Endothelial cell of hepatic sinusoid (primary cell): ENCODE data around the gene HYDIN.

Experiments
- in situ Hi-C: cut with HindIII; loops from 2 replicates; pipeline ENCODE4 v1.10.0; 2017; ENCODE audit warnings: low sequenced_read_pairs

HYDIN gene

GRCh38 chr16:70793851-70794502 is 436.5 kb downstream of the HYDIN start:
- in situ Hi-C loops: no loop called here

GRCh38 chr16:70790815-70791214 is 439.7 kb downstream of the HYDIN start:
- in situ Hi-C loops: no loop called here

- in situ Hi-C loops: no loop called here
Measured at GRCh38 chr16:70789595-70790447, 440.7 kb downstream of the HYDIN start.

- in situ Hi-C loops: no loop called here
Measured at GRCh38 chr16:70788668-70789594, 441.6 kb downstream of the HYDIN start.

- in situ Hi-C loops: no loop called here
Measured at GRCh38 chr16:70786020-70786755, 444.3 kb downstream of the HYDIN start.

- in situ Hi-C loops: no loop called here
Measured at GRCh38 chr16:70784692-70785555, 445.6 kb downstream of the HYDIN start.

- in situ Hi-C loops: no loop called here
Measured at GRCh38 chr16:70782237-70782636, 448.3 kb downstream of the HYDIN start.

GRCh38 chr16:70781800-70782199 is 448.7 kb downstream of the HYDIN start:
- in situ Hi-C loops: no loop called here

- in situ Hi-C loops: no loop called here
Measured at GRCh38 chr16:70780546-70780945, 450.0 kb downstream of the HYDIN start.

- in situ Hi-C loops: no loop called here
Measured at GRCh38 chr16:70779361-70779760, 451.2 kb downstream of the HYDIN start.

- in situ Hi-C loops: no loop called here
Measured at GRCh38 chr16:70778901-70779309, 451.6 kb downstream of the HYDIN start.

- in situ Hi-C loops: no loop called here
Measured at GRCh38 chr16:70777973-70778406, 452.5 kb downstream of the HYDIN start.

- in situ Hi-C loops: no loop called here
Measured at GRCh38 chr16:70777496-70777895, 453.0 kb downstream of the HYDIN start.

GRCh38 chr16:70775399-70775798 is 455.1 kb downstream of the HYDIN start:
- in situ Hi-C loops: no loop called here

GRCh38 chr16:70774261-70774660 is 456.3 kb downstream of the HYDIN start:
- in situ Hi-C loops: no loop called here

GRCh38 chr16:70772493-70772892 is 458.0 kb downstream of the HYDIN start:
- in situ Hi-C loops: no loop called here

GRCh38 chr16:70770626-70771552 is 459.6 kb downstream of the HYDIN start:
- in situ Hi-C loops: no loop called here

GRCh38 chr16:70770291-70770625 is 460.3 kb downstream of the HYDIN start:
- in situ Hi-C loops: no loop called here

- in situ Hi-C loops: loop anchor here (10.0 kb wide), 1 partner anchor 95 kb away; no protein-coding TSS in a partner anchor
Measured at GRCh38 chr16:70769761-70770160, 460.8 kb downstream of the HYDIN start.
